Sciatic nerve (tissue), 2 donors: ENCODE results near the gene OVOL1. TPM values are rescaled to one million over a fixed set of nuclear protein-coding genes. Genes with fewer than 3 reads are reported as not detected.
A peak's percentile ranks its signal among the peaks of the same experiment; 100 is the strongest.
"Not testable (repeated sequence)": the region's sequence is repeated elsewhere in the genome, so short reads cannot be mapped to it uniquely, and the experiment has no call there.

Experiments used
- ATAC-seq: fragments of 200-7000 bp; cut with Tn5 transposase; one replicate; pipeline ENCODE4 v1.9.1; 2020; ENCODE audit warnings: mild to moderate bottlenecking, moderate library complexity
- DNase-seq: peaks from one replicate; pipeline ENCODE4 v3.0.0-alpha.2; 2020; ENCODE audit warnings: low spot score
- intact Hi-C: fragments of 100-400 bp; cut with DNase I; formaldehyde crosslinking; loops from one replicate; pipeline ENCODE4 v1.14.2; 2022
- total RNA-seq: library from RNA; stranded (reverse); fragmentation: NEBNext Ultra II Directional; extraction: Animal tissue kit (Norgen Biotek cat#: 25700); gene quantifications from one replicate; pipeline ENCODE4 v1.2.1, GENCODE V29; 2021
- donor health status: DM: no; HTN: no; CAD: no.
- donor health status: DM: no; HTN: no; CAD: no.

Gene OVOL1
- total RNA-seq = not detected

DNA sequence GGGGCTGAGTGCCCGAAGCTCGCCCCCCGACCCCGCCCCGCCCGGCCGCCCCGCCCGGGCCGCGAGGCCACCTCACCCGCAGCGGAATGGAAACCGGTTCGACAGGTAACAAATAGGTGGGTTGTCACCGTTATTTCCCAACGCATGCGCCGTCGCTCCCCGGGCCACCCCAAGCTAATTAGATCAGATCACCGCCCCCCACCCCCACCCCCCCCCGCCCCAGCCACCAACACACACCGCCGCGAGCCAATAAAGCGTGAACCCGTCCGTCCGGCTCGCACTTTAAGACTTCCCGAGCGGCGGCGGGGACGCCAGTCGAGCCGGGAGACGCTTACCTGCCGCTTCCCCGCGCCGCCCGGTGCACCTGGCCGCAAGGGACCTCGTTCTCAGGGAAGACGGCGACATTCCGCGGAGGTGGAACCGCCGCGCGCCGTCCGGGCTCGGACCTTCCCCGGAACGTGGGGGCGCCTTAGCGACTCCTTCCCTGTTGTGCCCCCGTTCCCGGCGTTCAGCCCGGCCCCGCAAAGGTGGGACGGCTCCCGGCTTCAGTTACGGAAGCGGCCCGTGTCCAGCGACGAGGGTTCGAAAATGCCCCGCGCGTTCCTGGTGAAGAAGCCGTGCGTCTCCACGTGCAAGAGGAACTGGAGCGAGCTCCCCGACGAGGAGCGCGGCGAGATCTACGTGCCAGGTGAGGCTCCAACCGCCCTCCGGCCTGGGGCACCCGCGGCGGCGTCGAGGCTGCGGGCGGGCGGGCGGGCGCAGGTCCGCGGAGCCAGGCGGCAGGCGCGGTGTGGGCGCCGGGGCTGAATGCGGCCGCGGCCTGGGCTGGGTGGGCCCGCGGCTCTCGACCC lies at the start of gene OVOL1:
Gene OVOL1 (plus strand): TSS at position 278 of the 851 bp plus-strand sequence. CDS start 311 bp downstream, at position 589.
- intact Hi-C loops = no loop called here
- DNase-seq (no peak), ATAC-seq (no peak)

DNA sequence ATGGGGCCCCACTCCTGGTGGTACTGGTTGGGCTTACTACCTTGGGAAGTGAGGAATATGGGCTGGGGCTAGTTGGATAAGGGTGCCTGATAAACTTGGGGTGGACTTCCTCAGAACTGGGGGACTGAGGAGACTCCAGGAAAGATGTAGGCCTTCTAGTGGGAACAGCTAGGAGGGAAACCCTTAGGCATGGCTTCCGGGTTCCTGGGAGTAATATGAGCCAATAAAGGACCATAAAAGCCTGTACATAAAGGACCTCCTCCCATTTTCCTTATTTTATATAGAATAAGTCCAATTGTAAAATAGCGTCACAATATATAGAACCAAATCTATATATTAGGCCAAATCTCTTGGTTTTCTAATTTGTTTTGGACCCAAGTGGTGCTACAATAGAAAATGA lies 47.8 kb upstream of the OVOL1 start:
- ATAC-seq (no peak), DNase-seq (no peak)
- intact Hi-C loops = no loop called here

DNA sequence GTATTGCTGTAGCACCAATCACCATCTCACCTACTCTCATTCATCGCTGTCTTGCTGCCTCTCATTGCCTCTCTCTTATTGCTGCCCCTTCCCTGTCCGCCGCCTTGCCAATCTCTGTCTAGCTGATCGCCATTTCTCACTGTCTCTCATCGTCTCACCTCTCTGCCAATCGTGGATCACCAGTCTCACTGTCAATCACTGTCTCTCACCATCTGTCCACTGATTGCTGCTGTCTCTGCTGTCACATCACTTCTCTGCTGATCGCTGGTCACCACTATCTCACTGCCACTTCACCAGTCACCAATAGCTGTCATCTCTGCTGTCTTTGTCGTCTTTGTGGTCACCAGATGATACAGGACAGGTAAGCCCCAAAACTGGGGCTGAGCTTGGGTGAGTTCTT lies 45.7 kb upstream of the OVOL1 start:
- intact Hi-C loops = no loop called here
- DNase-seq (no peak), ATAC-seq (no peak)

DNA sequence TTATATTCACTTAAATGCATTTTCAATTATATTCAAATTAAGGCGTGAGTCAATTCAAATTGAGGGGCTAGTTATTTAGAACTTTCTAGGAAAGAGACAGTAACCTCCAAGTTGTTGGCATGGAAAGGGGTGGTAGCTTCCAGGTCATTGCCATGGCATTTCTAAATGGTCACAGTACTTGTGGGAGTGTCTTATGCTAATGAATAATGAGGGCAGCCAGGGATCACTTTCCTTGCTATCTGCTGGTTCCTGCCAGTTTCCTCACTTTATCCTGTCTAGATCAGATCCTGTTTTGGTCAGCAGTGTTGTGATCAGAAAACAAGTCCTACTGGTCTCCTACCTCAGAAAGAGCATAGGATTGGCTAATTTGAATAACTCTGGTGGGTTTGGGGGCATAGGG lies 44.5 kb upstream of the OVOL1 start:
- no peak for DNase-seq
- ATAC-seq = no peak
- intact Hi-C loops = no loop called here

DNA sequence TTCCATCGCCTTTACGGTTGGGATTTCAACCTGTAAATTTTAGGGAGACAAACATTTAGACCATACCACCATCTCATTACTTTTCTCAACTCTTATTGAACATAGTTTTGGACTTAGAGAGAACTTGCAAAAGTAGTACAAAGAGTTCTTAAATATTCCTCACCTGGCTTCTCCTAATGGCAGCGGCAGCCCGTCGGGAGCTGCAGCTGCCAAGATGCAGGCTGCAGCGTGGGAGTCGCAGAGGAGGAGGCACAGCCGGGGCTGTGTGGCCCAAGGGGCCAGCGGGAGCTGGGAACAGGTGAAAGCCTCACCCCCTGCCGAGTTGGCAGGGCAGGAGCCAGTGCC lies 43.2 kb upstream of the OVOL1 start:
- intact Hi-C loops = no loop called here
- ATAC-seq = no peak
- no peak for DNase-seq

DNA sequence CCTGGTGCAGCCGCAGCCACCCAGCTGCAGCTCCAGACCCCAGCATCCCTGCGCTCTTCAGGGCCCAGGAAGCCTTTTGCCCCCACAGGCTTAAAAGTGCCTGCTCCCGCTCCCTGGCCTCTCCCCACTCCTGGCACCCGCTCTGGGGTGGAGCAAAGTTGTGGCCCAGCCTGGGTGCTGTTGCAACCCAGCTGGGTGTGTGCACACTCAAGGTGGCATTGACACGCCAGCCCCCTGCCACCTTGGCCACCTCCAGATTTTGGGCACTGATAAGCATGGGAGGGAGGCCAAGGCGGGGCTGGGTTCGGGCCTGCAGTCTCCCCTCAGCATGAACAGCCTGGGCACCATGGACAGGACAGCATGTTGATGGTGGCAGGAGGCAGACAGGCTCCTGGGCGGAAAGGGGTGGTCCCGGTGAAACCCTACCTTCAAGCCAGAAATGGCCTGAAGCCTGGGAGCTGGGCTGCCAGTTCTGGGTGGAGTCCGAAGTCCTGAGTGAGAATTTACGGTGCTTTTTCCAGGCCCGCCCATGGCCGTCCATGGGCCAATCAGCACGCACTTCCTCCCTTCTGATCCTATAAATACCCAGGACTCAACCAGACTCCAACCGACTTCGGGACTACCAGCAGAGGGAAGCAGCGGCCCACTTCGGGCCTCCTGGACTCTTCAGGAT lies 42.7 kb upstream of the OVOL1 start:
- DNase-seq (no peak), ATAC-seq (no peak)
- intact Hi-C loops = no loop called here

DNA sequence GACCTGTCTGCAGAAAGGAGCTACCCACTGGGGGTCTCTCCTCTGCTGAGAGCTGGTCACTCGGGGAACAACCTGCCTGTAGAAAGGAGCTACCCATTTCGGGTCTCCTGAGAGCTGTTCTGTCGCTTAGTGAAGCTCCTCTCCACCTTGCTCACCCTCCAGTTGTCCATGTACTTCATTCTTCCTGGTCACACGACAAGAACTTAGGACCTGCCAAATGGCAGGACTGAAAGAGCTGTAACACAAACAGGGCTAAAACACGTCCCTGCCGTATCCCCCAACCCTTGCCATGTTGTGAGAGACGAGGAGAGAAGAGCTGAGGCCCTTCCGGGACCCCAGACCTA lies 42.2 kb upstream of the OVOL1 start:
- ATAC-seq (no peak), DNase-seq (no peak)
- intact Hi-C loops = no loop called here

DNA sequence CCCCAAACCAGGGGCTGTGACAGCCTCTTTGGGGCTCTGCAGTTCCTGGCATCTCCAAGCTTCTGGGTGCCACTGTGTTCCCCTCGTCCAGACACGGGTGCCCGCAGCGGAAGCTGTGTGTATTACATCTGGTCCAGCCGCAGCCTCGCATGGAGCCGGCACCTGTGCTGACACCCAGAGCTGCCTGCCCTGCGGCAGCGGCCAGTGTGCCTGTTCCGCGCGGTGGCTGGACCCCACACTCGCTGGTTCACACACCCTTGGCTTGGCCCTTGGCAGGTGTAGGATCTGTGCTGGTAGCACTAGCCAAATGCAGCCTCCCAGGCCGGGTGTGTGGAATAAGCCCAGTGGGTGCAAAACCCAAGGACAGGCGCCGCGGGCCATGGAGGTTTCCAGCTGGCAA lies 41.8 kb upstream of the OVOL1 start:
- intact Hi-C loops = no loop called here
- DNase-seq (no peak), ATAC-seq (no peak)

DNA sequence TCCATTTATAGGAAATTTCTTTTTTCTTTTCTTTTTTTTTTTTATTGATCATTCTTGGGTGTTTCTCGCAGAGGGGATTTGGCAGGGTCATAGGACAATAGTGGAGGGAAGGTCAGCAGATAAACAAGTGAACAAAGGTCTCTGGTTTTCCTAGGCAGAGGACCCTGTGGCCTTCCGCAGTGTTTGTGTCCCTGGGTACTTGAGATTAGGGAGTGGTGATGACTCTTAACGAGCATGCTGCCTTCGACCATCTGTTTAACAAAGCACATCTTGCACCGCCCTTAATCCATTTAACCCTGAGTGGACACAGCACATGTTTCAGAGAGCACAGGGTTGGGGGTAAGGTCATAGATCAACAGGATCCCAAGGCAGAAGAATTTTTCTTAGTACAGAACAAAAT lies 24.7 kb upstream of the OVOL1 start:
- DNase-seq, intact Hi-C loops, ATAC-seq: not testable (repeated sequence)

DNA sequence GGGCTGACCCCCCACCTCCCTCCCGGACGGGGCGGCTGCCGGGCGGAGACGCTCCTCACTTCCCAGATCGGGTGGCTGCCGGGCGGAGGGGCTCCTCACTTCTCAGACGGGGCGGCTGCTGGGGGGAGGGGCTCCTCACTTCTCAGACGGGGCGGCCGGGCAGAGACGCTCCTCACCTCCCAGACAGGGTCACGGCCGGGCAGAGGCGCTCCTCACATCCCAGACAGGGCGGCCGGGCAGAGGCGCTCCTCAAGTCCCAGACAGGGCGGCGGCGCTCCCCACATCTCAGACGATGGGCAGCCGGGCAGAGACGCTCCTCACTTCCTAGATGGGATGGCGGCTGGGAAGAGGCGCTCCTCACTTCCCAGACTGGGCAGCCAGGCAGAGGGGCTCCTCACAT lies 24.0 kb upstream of the OVOL1 start:
- DNase-seq, ATAC-seq, intact Hi-C loops: not testable (repeated sequence)

DNA sequence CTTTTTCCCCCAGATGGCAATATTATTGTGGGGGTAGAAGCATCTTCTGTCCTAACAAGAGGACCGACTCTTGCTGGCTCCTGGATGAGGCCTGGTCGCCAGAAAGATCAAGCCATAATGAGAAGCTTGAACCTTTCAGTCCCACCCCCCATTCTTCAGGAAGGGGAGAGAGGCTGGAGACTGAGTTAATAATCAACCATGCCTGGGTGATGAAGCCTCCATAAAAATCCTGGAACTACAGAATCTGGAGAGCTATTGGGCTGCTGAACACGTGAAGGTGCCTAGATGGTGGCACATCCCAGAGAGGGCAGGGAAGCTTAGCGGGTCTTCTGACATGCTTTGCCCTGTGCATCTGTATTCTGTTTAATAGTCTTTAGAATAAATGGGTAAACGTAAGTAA lies 22.4 kb upstream of the OVOL1 start:
- ATAC-seq = no peak
- intact Hi-C loops = no loop called here
- no peak for DNase-seq

DNA sequence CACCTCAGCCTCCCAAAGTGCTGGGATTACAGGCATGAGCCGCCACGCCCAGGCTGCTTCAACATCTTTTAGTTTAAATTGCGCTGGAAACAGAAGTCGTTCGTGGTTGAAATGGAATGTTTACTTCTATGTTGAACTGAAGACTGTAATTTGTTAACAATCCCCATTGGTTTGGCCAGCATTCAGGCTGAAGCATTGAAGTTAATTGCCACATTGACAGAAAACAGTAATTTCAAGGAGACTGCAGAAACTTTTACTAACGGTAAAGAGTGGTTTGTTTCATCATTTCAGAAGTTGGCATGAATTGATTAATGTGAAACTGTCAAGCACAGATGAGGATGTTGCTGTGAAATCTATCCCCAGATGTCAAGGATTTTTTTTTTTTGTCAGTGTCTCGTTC lies 20.3 kb upstream of the OVOL1 start:
- no peak for ATAC-seq

DNA sequence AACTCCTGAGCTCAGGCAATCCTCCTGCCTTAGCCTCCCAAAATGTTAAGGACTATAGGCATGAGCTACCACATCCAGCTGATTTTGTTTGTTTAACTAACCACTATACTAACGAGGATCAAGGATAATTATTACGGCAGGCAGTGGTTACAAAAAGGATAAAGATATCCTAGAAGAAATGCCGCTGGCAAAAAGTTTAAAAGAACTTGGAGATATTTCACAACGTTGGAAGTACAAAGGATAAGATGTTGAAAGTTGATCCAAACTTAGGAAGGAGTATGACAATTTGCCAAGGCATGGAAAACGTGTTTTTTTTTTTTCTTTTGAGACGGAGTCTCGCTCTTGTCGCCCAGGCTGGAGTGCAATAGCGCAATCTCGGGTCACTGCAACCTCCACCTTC lies 19.5 kb upstream of the OVOL1 start:
- intact Hi-C loops = no loop called here
- ATAC-seq (no peak), DNase-seq (no peak)

More for the DNA sequence above, 20.3 kb upstream of the OVOL1 start:
- intact Hi-C loops = no loop called here
- no peak for DNase-seq

DNA sequence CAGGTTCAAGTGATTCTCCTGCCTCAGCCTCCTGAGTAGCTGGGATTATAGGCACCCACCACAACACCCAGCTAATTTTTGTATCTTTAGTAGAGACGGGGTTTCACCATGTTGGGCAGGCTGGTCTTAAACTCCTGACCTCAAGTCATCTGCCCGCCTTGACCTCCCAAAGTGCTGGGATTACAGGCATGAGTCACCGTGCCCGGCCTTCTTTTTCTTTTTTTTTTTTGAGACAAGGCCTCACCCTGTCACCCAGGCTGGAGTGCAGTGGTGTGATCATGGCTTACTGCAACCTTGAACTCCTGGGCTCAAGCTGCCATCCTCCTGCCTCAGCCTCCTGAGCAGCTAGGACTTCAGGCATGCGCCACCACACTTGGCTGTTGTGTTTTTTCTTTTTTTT lies 19.1 kb upstream of the OVOL1 start:
- ATAC-seq, intact Hi-C loops, DNase-seq: not testable (repeated sequence)

DNA sequence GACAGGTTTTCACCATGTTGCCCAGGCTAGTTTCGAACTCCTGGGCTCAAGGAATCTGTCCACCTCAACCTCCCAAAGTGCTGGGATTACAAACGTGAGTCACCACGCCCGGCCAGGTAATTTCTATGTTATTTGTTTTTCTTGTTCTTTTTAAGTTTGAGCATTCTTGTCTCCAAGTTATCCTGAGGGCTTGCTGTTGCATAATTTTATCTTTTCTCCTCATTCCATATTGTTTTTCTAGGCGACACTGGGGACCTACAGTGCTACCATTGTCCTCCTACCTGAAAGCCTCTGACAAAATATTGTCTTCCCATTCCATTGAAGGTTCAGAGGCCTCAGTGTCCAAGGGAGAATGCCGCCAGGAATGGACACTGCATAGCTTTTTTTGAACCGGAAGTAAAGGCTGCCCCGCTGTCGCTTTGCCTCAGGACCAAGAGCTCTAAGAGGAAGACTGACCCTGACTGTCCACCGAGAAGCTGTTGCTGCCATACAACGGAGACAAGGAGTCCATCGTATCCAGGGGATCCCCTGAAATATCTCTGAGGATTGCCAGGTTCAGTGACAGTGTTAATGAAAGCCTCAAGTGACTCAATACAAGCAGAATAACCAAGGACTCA lies 15.8 kb upstream of the OVOL1 start:
- DNase-seq = no peak
- intact Hi-C loops = no loop called here
- no peak for ATAC-seq

DNA sequence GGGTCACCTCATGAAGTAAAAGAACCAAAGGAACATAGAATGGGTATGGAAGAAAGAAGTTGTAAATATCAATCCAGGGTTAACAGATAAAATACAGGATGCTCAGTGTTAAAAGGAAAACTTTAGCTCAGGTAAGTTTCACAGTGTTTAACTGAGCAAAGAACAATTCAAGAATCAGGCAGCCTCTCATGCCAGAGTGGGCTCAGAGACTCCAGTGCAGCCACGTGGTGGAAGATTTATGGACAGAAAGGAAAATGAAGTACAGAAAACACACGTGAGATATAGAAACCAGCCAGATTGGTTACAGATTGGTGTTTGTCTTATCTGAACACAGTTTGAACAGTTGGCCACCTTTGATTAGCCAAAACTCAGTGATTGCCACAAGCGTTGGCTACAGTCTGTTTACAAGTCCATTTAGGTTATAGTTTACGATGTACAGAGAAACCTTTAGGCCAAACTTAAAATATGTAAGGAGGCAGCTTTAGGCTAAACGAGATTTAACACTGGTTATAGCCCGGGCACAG lies 15.2 kb upstream of the OVOL1 start:
- ATAC-seq = no peak
- DNase-seq = no peak
- intact Hi-C loops = no loop called here

DNA sequence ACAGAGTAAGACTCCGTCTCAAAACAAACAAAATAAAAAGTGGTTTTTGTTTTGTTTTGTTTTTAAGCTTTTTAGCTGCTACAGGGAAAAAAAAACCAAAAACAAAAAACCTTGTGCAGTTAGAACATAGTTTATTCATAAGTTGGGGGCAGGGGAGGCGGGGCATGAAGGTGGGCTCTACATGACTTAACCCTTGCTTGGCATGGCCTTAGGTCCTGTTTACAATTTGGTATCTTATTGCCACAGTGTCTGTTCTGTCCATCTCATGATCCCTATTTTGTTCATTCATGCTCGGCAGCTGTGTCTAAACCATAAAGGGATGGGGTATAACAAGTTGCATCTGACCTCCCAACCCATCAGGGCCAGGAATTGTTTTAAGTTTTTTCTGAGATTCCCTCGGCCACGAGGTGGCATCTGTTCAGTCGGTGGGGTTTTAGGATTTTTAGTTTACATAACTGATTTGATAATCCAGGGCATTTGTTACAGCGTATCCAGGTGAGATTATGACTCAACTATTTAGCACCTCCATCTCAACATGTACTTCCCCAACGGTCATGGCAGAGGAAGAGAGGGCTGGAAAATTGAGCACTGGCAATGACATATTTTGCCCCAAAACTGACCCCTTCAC lies 13.0 kb upstream of the OVOL1 start:
- intact Hi-C loops = no loop called here
- no peak for ATAC-seq
- DNase-seq = no peak

DNA sequence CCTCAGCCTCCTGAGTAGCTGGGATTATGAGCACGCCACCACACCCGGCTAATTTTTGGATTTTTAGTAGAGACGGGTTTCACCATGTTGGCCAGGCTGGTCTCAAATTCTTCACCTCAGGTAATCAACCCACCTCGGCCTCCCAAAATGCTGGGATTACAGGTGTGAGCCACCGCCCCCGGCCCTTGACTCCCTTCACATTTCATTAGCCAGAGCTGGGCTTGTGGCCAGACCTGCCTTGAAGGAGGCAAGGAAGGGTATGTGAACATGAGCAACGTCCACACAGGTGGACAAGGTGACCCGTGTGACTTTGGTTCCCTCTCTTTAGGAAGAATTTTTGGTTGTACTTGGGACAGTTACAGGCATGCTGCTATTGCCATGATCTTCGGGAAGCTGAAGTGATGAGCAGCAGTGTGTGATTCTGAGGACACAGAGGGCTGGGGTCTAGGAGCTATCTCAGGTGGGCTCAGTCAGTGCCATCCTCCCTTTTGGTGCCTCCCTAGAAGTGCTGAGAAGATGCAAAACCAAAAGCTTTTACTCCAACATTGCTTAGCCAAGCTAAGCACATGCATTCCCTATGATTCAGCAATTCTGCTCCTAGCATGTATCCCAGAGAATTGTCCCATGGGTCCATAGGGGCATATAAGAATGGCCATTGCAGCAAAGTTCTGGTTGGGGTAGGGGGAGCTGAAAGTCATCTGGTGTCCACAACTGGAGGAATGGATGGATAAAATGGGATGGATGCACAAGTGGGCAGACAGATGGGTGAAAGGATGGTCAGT lies 12.1 kb upstream of the OVOL1 start:
- intact Hi-C loops = no loop called here
- ATAC-seq = no peak

DNA sequence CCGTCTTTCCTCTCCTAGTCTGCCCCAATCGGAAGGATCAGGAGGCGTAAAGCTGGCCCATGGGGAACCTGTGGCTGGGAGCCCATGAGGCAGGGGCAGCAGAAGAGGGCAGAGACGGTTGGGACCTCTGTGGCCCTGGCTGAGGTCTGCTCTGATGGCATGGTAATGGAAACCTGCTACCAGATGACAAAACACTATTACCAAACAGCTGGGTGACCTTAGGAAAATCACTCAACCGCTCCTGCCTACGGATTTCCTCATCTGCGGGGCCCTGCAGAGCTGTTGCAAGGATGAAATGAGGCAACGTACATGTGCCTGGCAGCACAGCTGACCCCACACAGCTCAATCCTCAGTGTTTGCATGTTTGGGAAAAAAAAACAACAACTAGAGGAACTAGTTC lies 10.7 kb upstream of the OVOL1 start:
- peak; percentile 29 for ATAC-seq
- intact Hi-C loops = no loop called here

More for the DNA sequence above, 12.1 kb upstream of the OVOL1 start:
- DNase-seq = no peak

More for the DNA sequence above, 10.7 kb upstream of the OVOL1 start:
- DNase-seq = peak; percentile 53
